Mesenchymal stem cell (in vitro differentiated cells and primary cell): ENCODE measurements around the gene PIK3R1.
A peak's percentile ranks its signal among the peaks of the same experiment; 100 is the strongest.

Experiments
- DNase-seq: peaks from one replicate; pipeline ENCODE4 v3.0.0-alpha.2; 2013
- H2AFZ ChIP-seq: one replicate; pipeline ENCODE4 v1.6.1; 2013; ENCODE audit warnings: low read depth, mild to moderate bottlenecking, control low read depth, inconsistent platforms, low read length, moderate library complexity
- H2AK5ac ChIP-seq: 2 replicates; pipeline ENCODE4 v1.6.1; 2013; ENCODE audit warnings: low read length, moderate library complexity, mild to moderate bottlenecking, inconsistent platforms; ENCODE audit not compliant: severe bottlenecking
- H2BK120ac ChIP-seq: one replicate; pipeline ENCODE4 v1.6.1; 2013; ENCODE audit warnings: low read depth, mild to moderate bottlenecking, inconsistent platforms, low read length, moderate library complexity
- H2BK12ac ChIP-seq, 2 experiments: one replicate each; pipeline ENCODE4 v1.6.1; 2013; ENCODE audit warnings: inconsistent platforms in 2 of 2, low read length in 2 of 2, mild to moderate bottlenecking in 2 of 2, moderate library complexity in 2 of 2, control low read depth in 1 of 2
- H2BK15ac ChIP-seq: one replicate; pipeline ENCODE4 v1.6.1; 2013; ENCODE audit warnings: mild to moderate bottlenecking, low read depth, inconsistent platforms; ENCODE audit not compliant: poor library complexity, severe bottlenecking
- H2BK5ac ChIP-seq: 2 replicates; pipeline ENCODE4 v1.6.1; 2013; ENCODE audit warnings: low read depth, mild to moderate bottlenecking, low read length, control low read depth, inconsistent platforms; ENCODE audit not compliant: poor library complexity, severe bottlenecking
- H3K14ac ChIP-seq, 2 experiments: one replicate each; pipeline ENCODE4 v1.6.1; 2013; ENCODE audit warnings: inconsistent platforms in 2 of 2, low read length in 2 of 2, control low read depth in 1 of 2, mild to moderate bottlenecking in 1 of 2, moderate library complexity in 1 of 2
- H3K18ac ChIP-seq, 2 experiments: one replicate each; pipeline ENCODE4 v1.6.1; 2013; ENCODE audit warnings: inconsistent platforms in 2 of 2, low read length in 2 of 2, control low read depth in 1 of 2, low read depth in 1 of 2, mild to moderate bottlenecking in 1 of 2
- H3K23ac ChIP-seq, 2 experiments: one replicate each; pipeline ENCODE4 v1.6.1; 2013; ENCODE audit warnings: inconsistent platforms in 2 of 2, low read length in 2 of 2, mild to moderate bottlenecking in 2 of 2, moderate library complexity in 2 of 2, control low read depth in 1 of 2
- H3K27ac ChIP-seq: 2 replicates; pipeline ENCODE4 v1.5.1; 2013; ENCODE audit warnings: mild to moderate bottlenecking, moderate library complexity, low read length, control low read depth, inconsistent platforms; ENCODE audit not compliant: poor library complexity, severe bottlenecking
- H3K27me3 ChIP-seq, 2 experiments: 2 replicates each; pipeline versions ENCODE4 v1.6.1 to v1.7.0; 2013; ENCODE audit warnings: low read length in 2 of 2, mild to moderate bottlenecking in 2 of 2, moderate library complexity in 2 of 2, control low read depth in 1 of 2, inconsistent platforms in 1 of 2; ENCODE audit not compliant: control insufficient read depth in 1 of 2, insufficient read depth in 1 of 2
- H3K36me3 ChIP-seq, 2 experiments: 2 replicates each; pipeline versions ENCODE4 v1.6.1 to v1.7.0; 2013; ENCODE audit warnings: low read length in 2 of 2, control low read depth in 1 of 2, inconsistent platforms in 1 of 2, low read depth in 1 of 2, mild to moderate bottlenecking in 1 of 2; ENCODE audit not compliant: insufficient read depth in 2 of 2, control insufficient read depth in 1 of 2
- H3K4ac ChIP-seq, 2 experiments: one replicate each; pipeline ENCODE4 v1.6.1; 2013; ENCODE audit warnings: inconsistent platforms in 2 of 2, low read length in 2 of 2, mild to moderate bottlenecking in 2 of 2, moderate library complexity in 2 of 2, control low read depth in 1 of 2, low read depth in 1 of 2
- H3K4me1 ChIP-seq: 2 replicates; pipeline ENCODE4 v1.6.1; 2013; ENCODE audit warnings: low read depth, low read length, control low read depth; ENCODE audit not compliant: control insufficient read depth, insufficient read depth
- H3K4me2 ChIP-seq: 2 replicates; pipeline ENCODE4 v1.6.1; 2013; ENCODE audit warnings: low read length, mild to moderate bottlenecking, inconsistent platforms; ENCODE audit not compliant: poor library complexity, severe bottlenecking
- H3K4me3 ChIP-seq, 2 experiments: 2 replicates each; pipeline versions ENCODE4 v1.5.1 to v1.7.0; 2013; ENCODE audit warnings: low read length in 2 of 2, mild to moderate bottlenecking in 2 of 2, control low read depth in 1 of 2, low read depth in 1 of 2; ENCODE audit not compliant: insufficient read depth in 1 of 2
- H3K79me1 ChIP-seq: replicated peaks from 2 replicates; pipeline ENCODE4 v1.6.1; 2013; ENCODE audit warnings: mild to moderate bottlenecking, control low read depth, low read length, inconsistent platforms; ENCODE audit not compliant: poor library complexity, severe bottlenecking
- H3K9ac ChIP-seq: 2 replicates; pipeline ENCODE4 v1.7.0; 2013; ENCODE audit warnings: mild to moderate bottlenecking, low read length, moderate library complexity
- H3K9me3 ChIP-seq: 2 replicates; pipeline ENCODE4 v1.7.0; 2013; ENCODE audit warnings: mild to moderate bottlenecking, low read length; ENCODE audit not compliant: control insufficient read depth
- H4K8ac ChIP-seq: one replicate; pipeline ENCODE4 v1.6.1; 2013; ENCODE audit warnings: inconsistent platforms, mild to moderate bottlenecking, low read length, moderate library complexity
- H4K91ac ChIP-seq: one replicate; pipeline ENCODE4 v1.6.1; 2013; ENCODE audit warnings: mild to moderate bottlenecking, low read length, inconsistent platforms
- WGBS: methylation state at CpG from one replicate; pipeline ENCODE4 v1.1.7; 2013; ENCODE audit warnings: mixed read lengths; 5-methylcytosine and 5-hydroxymethylcytosine counted together

PIK3R1 gene

GRCh38 chr5:68249520-68249919 is 34.0 kb downstream of the PIK3R1 start:
- Histone ChIP-seq H3K79me1 (peaks cover 24% of the 10 kb centered on the region), H3K27ac (no peak overlapping the region), H3K36me3 (no peaks in the 10 kb centered on the region), H2BK5ac (no peak overlapping the region), H3K27me3 (no peaks in the 10 kb centered on the region), H3K4me2 (no peak overlapping the region), H3K18ac (no peak overlapping the region), H3K4me1 (peaks cover 8% of the 10 kb centered on the region), H3K23ac (no peak overlapping the region), H3K9ac (no peak overlapping the region), H4K91ac (no peak overlapping the region), H3K9me3 (no peaks in the 10 kb centered on the region), H3K4ac (no peak overlapping the region), H2BK12ac (no peak overlapping the region), H3K4me3 (no peak overlapping the region), H4K8ac (no peak overlapping the region), H3K14ac (no peak overlapping the region), H2BK15ac (no peak overlapping the region), H2AFZ (no peak overlapping the region), H2BK120ac (no peak overlapping the region), H2AK5ac (no peak overlapping the region)
- 93% methylated on average over 2 of the region's 2 CpGs for WGBS
- no peak for DNase-seq

- Histone ChIP-seq H2AFZ (no peak overlapping the region), H2BK12ac (peak overlapping the region in 1 of 2 experiments; percentile 61), H3K27ac (no peak overlapping the region), H3K36me3 (no peaks in the 10 kb centered on the region), H3K27me3 (no peaks in the 10 kb centered on the region), H3K23ac (no peak overlapping the region), H3K14ac (no peak overlapping the region), H3K79me1 (peaks cover 28% of the 10 kb centered on the region), H3K9me3 (no peaks in the 10 kb centered on the region), H3K4ac (no peak overlapping the region), H3K9ac (peak overlapping the region; percentile 68), H2BK15ac (no peak overlapping the region), H3K18ac (no peak overlapping the region), H2BK5ac (no peak overlapping the region), H2AK5ac (no peak overlapping the region), H3K4me1 (peaks cover 8% of the 10 kb centered on the region), H3K4me2 (no peak overlapping the region), H3K4me3 (peak overlapping the region in 1 of 2 experiments; percentile 18), H2BK120ac (no peak overlapping the region), H4K8ac (no peak overlapping the region), H4K91ac (no peak overlapping the region)
- 47% methylated on average over 4 of the region's 5 CpGs for WGBS
- DNase-seq: no peak
Observed at GRCh38 chr5:68250661-68251298, 35.2 kb downstream of the PIK3R1 start.

- H3K23ac ChIP-seq: no peak overlapping the region
- WGBS: 26% methylated on average over 3 of the region's 4 CpGs
- peak overlapping the region in 1 of 2 experiments; percentile 15 for H3K4me3 ChIP-seq
Observed at GRCh38 chr5:68251386-68251785, 35.8 kb downstream of the PIK3R1 start.

GRCh38 chr5:68251804-68252522 is 36.4 kb downstream of the PIK3R1 start:
- peak; percentile 51 for DNase-seq
- peak overlapping the region in 1 of 2 experiments; percentile 6 for H3K14ac ChIP-seq
- no peak overlapping the region for H3K27ac ChIP-seq
- H3K79me1 ChIP-seq: peaks cover 28% of the 10 kb centered on the region
- peaks cover 8% of the 10 kb centered on the region for H3K4me1 ChIP-seq
- no peaks in the 10 kb centered on the region for H3K36me3 ChIP-seq
- H2AK5ac ChIP-seq: no peak overlapping the region
- H2BK120ac ChIP-seq: no peak overlapping the region
- no peaks in the 10 kb centered on the region for H3K9me3 ChIP-seq
- no peak overlapping the region for H2BK5ac ChIP-seq
- H2BK15ac ChIP-seq: no peak overlapping the region
- H2BK12ac ChIP-seq: peak overlapping the region; percentile 41 to 94
- no peak overlapping the region for H3K23ac ChIP-seq
- peak overlapping the region; percentile 6 to 94 for H3K18ac ChIP-seq
- H4K91ac ChIP-seq: no peak overlapping the region
- H3K4ac ChIP-seq: peak overlapping the region; percentile 7 to 22
- H2AFZ ChIP-seq: no peak overlapping the region
- peak overlapping the region in 1 of 2 experiments; percentile 59 for H3K4me3 ChIP-seq
- H3K27me3 ChIP-seq: no peaks in the 10 kb centered on the region
- H4K8ac ChIP-seq: peak overlapping the region; percentile 45
- H3K4me2 ChIP-seq: no peak overlapping the region
- H3K9ac ChIP-seq: peak overlapping the region; percentile 68
- WGBS: 76% methylated on average over 6 of the region's 6 CpGs

More at GRCh38 chr5:68251386-68251785, 35.8 kb downstream of the PIK3R1 start:
- Histone ChIP-seq H2AFZ (no peak overlapping the region), H3K36me3 (no peaks in the 10 kb centered on the region), H2BK120ac (no peak overlapping the region), H2BK15ac (no peak overlapping the region), H2BK12ac (no peak overlapping the region), H3K4me2 (no peak overlapping the region), H3K79me1 (peaks cover 26% of the 10 kb centered on the region), H3K27ac (no peak overlapping the region), H3K9ac (peak overlapping the region; percentile 68), H3K27me3 (no peaks in the 10 kb centered on the region), H4K8ac (no peak overlapping the region), H3K18ac (no peak overlapping the region), H3K9me3 (no peaks in the 10 kb centered on the region), H2AK5ac (no peak overlapping the region), H3K4ac (no peak overlapping the region), H2BK5ac (no peak overlapping the region), H3K4me1 (peaks cover 8% of the 10 kb centered on the region), H3K14ac (no peak overlapping the region), H4K91ac (no peak overlapping the region)
- peak; percentile 45 for DNase-seq
